ENCODE results near the gene ASB10. TPM values are rescaled to one million over a fixed set of nuclear protein-coding genes. Genes with fewer than 3 reads are reported as not detected.

The ASB10 gene
- total and polyA plus RNA-seq, 2 of the 8 experiments (the other 6 are each of a cell fraction or from before 2014, with no cell fraction given), result not detected

DNA sequence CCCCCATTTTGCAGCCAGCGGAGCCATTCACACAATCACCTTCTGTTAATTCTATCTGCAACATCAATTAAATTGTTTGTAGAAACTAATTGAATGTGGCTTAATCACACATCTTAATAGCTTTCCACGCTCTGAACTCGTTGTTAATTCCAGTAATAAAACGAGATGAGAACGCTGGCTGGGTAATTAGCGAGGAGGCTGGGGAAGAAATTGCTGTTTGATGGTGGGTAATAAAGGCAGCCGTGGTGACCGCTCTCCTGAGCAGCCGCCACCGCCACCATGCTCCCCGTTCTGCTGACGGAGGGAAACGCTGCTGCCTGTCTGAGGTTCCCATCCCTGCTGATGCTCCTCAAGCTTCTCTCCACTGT, 55.8 kb downstream of the ASB10 start:
- Histone ChIP-seq H4K91ac (replicated peaks; ENCODE audit: insufficient read length, low read length) (no peak overlapping the region), H3K4me1 (replicated peaks in 1 of 4; ENCODE audit: control insufficient read depth in 3 of 4, insufficient read depth in 4 of 4, low read length in 3 of 4) (peaks cover 0 to 9% (median 5%) of the 10 kb centered on the region in 4 experiments; a peak in 6 of 7 replicates), H2BK120ac (replicated peaks; ENCODE audit: low read depth, low read length) (no peak overlapping the region), H4K20me1 (replicated peaks in 1 of 2; ENCODE audit: control insufficient read depth in 1 of 2, insufficient read depth in 2 of 2, low read length in 2 of 2) (peaks cover 4 to 26% of the 10 kb centered on the region in 2 experiments), H3K9me3 (ENCODE audit: insufficient read depth in 2 of 2, low read depth in 1 of 2, low read length in 1 of 2) (no peaks in the 10 kb centered on the region), H3K4me2 (ENCODE audit: insufficient read depth in 1 of 2, low read depth in 2 of 2, low read length in 2 of 2) (no peak overlapping the region), H3K27me3 (replicated peaks in 1 of 4; ENCODE audit: control insufficient read depth in 3 of 4, extremely low read depth in 1 of 4, insufficient read depth in 3 of 4, low read length in 3 of 4) (peaks cover 0 to 6% (median 1%) of the 10 kb centered on the region in 4 experiments; a peak in 2 of 7 replicates), H3K23ac (ENCODE audit: insufficient read length) (no peak overlapping the region), H3K9ac (replicated peaks in 1 of 4; ENCODE audit: extremely low read depth in 1 of 4, low read depth in 3 of 4, low read length in 3 of 4) (no peak overlapping the region), H2BK5ac (ENCODE audit: low read depth, low read length) (no peak overlapping the region), H3K23me2 (ENCODE audit: low read depth, low read length) (no peaks in the 10 kb centered on the region; the same call in 1 of the 2 replicates), H3K18ac (ENCODE audit: extremely low read depth, low read length) (no peak overlapping the region), H2BK12ac (ENCODE audit: low read depth, low read length) (no peak overlapping the region), H3K14ac (ENCODE audit: insufficient read length) (no peak overlapping the region), H4K8ac (ENCODE audit: extremely low read depth, insufficient read depth, low read length) (no peak overlapping the region; the same call in 1 of the 2 replicates), H3K79me1 (ENCODE audit: low read depth, low read length) (no peaks in the 10 kb centered on the region), H3K79me2 (ENCODE audit: control insufficient read depth in 1 of 2, insufficient read depth in 2 of 2, low read length in 2 of 2) (no peaks in the 10 kb centered on the region), H3K36me3 (ENCODE audit: control insufficient read depth in 2 of 4, insufficient read depth in 4 of 4, low read length in 3 of 4) (peaks cover 0 to 10% (median 5%) of the 10 kb centered on the region in 4 experiments; a peak in 5 of 8 replicates), H2AK5ac (ENCODE audit: low read depth, low read length) (no peak overlapping the region), H4K5ac (ENCODE audit: insufficient read length, low read depth, low read length) (no peak overlapping the region), H3K27ac (ENCODE audit: low read depth, low read length) (no peak overlapping the region), H3K4ac (replicated peaks; ENCODE audit: insufficient read length, low read depth, low read length) (no peak overlapping the region), H3K4me3 (ENCODE audit: extremely low read depth in 1 of 4, insufficient read depth in 2 of 4, low read depth in 3 of 4, low read length in 4 of 4) (no peak overlapping the region), H2BK20ac (ENCODE audit: low read length) (no peak overlapping the region), H3K56ac (replicated peaks; ENCODE audit: insufficient read length, low read depth, low read length) (no peak overlapping the region), H2BK15ac (ENCODE audit: low read length) (no peak overlapping the region), H2AFZ (ENCODE audit: low read length) (no peak overlapping the region)
- ChIA-PET CTCF (ENCODE audit: partially characterized antibody) (interaction anchor here (0.8 to 11.7 kb wide), 9 partner anchors 12 to 120 kb away, joined by 3 to 197 read pairs (median 4); partner anchors contain the start of gene GBX1), POLR2A (ENCODE audit: partially characterized antibody) (interaction anchor here (0.5 to 1.2 kb wide), 2 partner anchors 14 to 40 kb away, joined by 3 read pairs; no protein-coding TSS in a partner anchor)
- no peak for TF ChIP-seq TCF12 (IDR thresholded peaks at IDR 0.05; ENCODE audit: low read depth, low read length)
- 86% methylated on average over 13 of the region's 13 CpGs; no CpG with 5 or more reads in 1 of the 2 experiments for whole genome bisulfite sequencing, 2 experiments (ENCODE audit: extremely low coverage in 1 of 2, insufficient coverage in 1 of 2, insufficient read length in 1 of 2, insufficient replicate concordance in 2 of 2, low coverage in 1 of 2, low lambda C conversion rate in 2 of 2, missing lambda C conversion rate in 1 of 2)
- FAIRE-seq (no peak), DNase-seq (ENCODE audit: low read depth in 1 of 2, low spot score in 2 of 2) (no peak)
